GM19238 (cell line): ENCODE data around the gene PBRM1.

ENCODE experiments used
- DNase-seq: peaks from one replicate; pipeline ENCODE4 v3.0.0; 2011; ENCODE audit warnings: low spot score; ENCODE audit not compliant: insufficient read length

PBRM1 gene

DNA sequence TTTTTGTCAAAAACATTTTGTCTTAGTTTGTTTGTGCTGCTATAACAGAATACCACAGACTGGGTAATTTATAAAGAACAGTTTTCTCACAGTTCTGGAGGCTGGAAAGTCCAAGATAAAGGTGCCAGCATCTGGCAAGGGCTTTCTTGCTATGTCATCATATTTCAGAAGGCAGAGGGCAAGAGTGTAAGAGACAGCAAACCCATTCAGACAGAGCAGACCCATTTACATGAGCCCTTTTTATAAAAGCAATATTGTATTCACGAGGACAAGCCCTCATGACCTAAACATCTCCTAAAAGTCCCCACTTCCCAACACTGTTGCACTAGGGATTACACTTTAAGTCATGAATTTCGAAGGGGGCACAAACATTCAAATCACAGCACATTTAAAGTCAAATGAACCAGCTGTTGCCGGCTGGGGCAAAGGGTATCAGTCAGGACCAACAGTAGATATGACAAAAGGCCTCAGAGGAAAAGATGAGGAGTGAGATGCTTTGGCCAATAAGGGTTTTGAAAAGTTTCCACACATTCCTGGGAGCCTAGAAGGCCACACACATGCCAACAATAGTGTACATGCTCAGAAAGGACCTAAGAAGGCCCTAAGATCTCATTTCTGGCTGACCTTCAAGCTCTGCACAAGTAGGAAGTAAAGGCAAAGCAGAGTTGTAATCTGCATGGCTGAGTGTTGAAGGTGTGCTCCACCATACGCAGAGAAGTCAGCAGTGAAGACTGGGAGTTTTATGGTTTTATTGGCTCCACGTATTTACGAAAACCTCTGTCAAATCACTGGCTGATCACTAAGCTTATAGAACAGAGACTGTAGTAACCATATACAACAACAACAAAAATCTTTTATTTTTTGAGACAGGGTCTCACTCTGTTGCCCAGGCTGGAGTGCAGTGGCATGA, 111.4 kb downstream of the PBRM1 start:
- no peak for DNase-seq

DNA sequence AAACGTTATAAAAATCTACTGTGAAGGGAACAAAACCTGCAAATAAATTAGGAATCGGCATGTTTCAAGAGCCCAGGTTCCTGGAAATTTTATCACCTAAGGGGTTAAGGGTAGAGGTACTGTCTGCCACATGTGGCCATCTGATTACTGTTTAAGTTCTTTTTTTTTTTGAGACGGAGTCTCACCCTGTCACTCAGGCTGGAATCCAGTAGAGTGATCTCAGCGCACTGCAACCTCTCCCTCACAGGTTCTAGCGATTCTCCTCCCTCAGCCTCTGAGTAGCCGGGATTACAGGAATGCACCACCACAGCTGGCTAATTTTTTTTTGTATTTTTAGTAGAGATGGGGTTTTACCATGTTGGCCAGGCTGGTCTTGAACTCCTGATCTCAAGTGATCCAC, 113.5 kb downstream of the PBRM1 start:
- DNase-seq = no peak

DNA sequence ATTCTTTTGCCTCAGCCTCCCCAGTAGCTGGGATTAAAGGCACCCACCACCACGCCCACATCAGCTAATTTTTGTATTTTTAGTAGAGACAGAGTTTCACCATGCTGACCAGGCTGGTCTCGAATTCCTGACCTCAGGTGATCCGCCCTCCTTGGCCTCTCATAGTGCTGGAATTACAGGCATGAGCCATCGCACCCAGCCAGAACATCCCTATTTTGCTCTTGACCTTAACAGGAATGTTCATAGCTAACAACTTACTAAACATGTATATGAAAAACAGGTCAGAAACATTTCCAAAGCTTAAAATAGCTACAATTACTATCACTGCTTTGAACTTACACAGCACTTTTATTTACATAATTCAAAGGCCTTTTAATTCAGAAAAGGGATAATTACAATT, 115.6 kb downstream of the PBRM1 start:
- DNase-seq = no peak

DNA sequence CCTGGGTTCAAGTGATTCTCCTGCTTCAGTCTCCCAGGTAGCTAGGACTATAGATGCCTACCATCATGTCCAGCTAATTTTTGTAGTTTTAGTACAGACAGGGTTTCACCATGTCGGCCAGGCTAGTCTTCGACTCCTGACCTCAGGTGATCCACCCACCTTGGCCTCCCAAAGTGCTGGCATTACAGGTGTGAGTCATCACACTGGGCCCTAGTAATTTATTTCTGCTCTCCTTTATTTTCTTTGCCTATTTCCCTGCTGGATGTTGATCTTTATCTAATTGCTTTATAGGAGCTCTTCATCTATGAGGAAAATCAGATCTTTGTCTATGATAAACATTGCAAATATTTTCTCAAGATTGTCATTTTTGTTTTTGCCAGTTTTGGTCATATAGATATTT, 117.6 kb downstream of the PBRM1 start:
- no peak for DNase-seq

DNA sequence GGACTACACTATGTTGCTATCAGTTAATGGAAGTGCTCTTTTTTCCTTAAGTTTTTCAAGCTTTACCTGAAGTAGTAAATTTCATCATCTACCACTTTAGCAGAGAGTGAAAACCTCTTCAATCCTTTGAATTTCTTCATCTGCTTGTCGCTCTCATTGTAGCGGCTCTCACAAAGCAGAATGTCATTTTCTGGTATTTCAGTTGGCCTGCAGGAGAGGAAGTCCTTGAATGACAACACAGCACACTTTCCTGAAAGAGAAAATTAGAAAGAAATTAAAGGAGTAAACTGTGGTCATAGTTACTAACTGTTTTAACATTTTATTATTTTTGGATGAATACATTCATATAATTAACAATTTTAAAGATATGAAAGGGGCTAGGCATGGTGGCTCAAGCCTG, 121.7 kb downstream of the PBRM1 start:
- no peak for DNase-seq

DNA sequence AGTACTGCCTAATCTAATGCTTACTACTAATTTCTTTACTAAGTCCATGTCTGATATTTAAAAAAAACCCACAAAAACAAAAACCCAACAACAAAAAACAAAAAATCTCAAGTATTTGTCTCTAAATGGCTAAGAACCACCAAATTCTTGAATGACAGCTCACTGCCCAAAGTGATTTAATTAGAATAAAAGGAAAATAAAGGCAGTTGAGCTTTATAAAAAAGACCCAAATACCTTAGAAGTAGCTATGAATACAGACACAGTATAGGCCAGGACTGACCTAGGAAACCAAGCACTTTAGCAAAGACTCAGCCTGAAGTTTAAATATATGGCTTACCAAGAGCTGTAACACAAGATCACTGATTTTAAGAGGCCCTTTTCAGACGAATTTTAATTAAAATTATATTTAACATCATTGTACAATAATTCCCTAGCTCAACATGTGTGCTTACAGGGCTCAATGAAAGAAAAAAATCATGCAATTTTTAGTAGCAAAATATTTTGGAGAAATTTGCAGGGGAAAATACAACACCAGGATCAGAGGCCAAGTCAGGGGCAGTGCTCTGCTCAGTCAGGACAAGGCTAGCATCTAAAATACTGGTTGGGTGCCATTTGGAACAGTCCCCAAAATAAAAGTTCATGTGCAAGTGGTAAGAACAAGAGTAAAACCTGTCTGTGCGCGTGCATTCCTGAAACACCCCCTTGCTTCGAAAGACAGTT, 124.5 kb downstream of the PBRM1 start:
- no peak for DNase-seq

DNA sequence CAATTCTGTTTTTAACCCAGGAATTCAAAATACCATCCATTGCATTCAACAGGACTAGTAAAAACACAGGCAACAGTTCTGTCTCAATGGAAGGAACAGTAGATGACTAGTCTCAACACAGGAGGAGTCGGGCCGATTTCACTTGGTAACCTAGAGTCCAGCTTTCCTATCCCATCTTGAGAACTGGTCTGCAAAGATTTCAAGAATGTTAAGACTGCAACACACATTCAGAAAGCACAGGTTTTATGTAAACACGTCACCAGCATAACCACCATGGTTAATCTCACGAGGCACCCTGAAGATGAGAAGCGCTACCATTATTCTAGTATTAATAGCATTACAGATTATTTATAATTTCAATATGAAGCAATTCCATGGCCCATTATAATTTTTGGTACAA, 127.3 kb downstream of the PBRM1 start:
- no peak for DNase-seq

DNA sequence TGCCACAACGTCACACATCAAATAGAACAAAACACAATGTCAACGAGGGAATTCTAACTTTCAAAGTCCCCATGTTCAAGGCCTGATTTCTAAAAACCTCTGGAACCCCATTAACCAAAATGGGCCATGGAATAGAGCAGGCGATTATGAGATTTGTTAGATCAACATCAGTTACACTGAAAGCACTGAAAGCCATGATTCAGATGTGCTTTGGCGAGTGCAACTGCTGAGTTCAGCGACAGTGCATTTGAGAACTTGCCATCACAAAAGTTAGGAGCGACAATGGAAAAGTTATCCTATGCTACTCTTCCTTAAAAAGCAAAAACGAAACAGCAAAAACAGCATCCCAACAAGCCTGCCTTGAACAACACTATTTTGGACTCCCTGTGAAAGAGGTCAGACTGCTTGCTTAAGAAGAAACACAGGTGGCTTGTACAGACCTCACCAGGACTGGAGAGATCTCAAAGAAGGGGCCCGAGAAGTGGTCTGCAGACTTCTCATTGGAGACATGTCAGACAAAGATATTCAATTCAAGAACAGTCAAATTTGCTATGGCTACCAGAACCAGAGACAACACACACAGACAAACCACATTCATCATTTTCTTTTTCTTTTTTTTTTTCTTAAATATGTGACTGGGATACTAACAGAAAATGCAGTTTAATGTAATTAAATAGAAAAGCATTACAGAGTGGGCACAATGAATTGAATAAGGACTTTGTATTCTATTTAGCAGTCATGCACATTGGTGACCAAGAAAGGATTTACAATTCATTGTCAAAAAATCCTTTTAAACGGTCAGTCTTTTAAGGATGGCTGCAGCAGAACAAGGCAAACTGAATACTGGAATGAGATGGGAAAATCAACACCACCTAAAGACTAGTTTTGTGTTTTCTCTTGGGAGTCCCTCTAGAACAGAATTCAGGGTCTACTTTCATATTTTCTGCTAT, 128.4 kb downstream of the PBRM1 start:
- DNase-seq = no peak

DNA sequence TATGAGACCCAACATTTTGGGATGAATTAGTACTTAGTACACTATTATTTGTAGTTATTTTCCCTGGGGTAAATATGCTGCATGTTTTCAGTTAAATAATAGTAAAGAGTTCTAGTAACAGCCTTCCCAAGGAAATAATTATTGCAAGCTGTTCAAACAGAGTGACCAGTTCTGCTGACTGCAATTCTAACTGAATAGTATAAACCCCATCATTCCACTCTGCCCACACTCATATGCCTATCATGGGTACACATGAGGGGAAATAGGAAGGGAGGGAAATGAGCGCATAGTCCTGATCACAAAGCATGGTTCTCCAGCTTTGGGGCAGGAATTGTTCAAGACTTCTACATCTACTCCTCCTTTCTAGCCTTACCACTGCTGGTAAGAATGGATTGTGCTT, 130.7 kb downstream of the PBRM1 start:
- DNase-seq = no peak

DNA sequence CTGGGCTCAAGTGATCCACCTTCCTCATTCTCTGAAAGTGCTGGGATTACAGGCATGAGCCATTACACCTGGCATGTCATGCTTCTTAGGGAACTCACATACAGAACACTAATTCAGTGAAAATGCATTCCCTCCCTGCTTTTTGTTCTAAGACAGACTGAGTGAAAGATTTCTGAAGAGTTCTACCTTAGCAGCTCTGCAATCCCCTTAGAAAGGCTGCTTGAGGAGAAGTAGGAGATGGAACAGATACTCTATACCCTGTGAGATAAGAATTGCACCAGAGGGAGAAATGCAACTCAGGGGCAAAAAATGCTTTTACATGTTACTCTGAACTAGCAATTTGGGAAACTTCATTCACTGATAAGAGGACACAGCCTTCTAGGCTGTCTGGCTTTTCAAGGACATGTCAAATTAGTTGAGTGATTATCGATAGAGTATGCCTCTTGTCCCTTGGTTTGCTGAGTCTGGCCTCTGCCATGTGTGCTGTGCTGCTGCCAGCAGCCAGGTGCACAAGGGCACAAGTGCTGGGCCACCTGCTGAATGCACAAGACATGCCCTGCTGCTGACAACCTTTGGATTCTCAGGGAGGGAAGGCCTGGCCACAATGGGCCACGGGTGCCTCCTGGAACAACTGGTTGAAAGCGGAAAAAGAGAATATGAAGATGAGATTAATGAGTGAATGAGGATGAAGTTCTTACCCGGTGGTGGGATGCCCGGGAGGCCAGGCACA, 131.5 kb downstream of the PBRM1 start:
- DNase-seq = no peak

DNA sequence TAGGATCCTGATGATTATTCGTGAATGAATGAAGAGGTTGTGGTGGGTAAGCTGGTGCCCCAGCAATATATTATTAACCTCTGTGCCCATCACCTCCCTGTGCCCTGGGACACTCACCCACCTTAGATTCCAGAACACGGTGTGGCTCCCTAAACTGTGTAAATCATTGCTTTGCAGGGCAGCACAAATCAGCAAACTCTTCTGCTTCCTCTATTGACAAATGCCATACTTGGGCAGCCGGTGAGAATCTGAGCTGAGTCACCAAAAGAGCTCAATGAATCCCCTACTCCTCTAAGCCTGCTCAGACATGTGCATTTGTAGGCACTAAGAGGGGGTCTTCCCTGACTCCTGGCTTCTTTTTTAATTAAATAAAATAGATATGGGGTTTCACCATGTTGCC, 133.6 kb downstream of the PBRM1 start:
- DNase-seq = no peak

DNA sequence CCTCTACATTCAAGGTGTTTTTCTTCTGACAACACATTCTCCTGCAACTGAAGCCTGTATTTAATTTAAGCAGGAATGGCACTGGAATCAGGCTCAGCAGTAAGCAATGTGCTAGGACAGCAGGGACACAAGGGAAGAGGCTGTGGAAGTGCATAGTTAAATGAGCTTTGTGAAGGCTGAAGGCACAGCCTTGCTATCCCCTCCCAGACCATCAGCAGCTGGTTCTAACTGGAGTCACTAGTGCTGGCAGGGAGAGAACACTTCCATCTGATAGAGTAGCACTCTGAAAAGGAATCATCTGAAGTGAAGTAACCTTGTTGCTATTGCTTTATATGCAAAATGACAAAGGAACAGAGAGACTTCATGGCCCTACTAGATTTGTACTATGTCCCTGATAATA, 134.6 kb downstream of the PBRM1 start:
- no peak for DNase-seq

DNA sequence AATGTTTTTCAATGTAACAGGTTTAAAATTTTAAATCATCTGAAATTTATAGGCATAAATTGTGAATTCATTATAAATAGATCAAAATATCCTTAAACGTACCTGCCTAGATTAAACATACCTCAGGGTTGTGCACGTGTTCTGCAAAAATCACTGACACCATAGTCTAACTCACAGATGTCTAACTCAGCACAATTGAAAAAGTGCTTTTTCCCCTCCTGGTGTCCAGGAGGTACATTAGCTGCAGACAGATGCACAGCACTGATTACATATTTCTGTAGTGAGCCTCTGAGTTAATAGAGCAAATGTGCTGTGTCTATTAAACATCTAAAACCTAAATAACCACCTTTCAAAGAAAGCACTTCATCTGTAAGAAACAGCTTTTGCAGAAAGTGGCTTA, 138.6 kb downstream of the PBRM1 start:
- DNase-seq = no peak

DNA sequence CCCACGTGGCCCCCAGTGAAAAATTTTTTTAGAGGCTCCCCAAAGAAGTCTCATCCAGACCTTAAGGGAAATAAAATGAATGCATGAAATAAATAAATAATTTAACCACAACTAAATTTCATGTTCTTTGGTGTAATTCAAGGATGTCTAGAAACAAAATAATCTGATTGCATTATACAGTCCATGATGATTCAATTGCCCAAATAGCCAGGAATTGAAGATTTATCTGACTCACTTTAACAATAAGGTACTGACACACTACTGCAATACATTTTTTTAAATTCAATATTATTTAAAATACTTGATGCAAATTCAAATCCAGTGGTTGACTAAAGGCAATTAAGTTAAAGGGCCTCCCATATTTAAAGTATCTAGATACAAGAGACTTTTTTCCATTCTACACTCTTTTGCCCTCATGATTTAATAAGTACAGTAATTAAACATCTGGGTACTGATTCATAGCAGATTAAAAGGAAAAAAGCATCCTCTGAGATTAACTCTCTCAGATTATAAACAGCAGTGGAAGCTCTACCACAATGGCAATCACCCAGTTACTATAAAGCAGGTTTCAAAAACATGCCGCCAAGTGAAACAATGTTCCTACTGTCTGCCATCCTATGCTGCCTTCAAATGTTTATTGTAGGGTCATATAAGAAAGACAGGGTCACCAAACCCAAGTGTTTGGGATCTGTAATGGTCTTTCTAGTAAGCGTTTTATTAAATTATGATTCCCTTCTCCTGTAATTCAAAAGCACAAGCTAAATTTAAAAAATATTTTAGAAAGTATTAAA, 139.4 kb downstream of the PBRM1 start:
- DNase-seq = no peak

DNA sequence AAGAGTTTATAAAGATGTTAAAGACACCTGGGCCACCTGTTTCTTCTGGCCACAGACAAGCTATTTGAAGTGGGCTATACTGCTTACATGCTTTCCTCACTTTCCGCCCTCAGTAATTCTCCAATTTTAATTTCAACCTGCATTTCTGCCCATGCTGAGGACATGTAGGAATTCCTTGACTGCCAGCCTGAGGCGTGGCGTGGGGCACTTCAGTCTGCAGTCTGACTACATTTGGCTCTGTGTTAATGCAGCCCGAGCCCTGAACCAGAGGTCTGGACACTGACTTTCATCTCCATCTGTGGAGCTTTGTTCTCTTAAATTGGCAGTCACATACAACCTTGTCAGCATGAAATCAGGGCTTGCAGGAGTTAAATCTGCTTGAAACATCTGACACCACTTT, 140.8 kb downstream of the PBRM1 start:
- no peak for DNase-seq

DNA sequence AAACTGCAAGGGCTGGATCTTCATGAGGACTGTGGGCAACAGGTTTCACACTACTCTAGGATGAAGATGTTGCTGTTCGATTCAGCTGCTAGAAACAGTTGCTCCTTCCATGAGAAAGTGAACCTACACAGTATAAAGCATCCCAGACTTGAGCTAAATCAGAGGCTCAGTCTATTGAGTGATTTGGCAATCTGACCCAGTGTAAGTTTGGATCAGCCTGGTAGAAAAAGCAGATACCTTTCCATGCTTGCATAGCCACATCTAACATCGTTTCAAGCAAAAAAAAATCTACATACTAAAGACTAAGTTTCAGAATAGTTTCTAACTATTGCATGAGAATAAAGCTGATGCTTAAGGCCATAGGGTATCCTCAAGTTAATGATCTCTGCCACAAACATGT, 144.7 kb downstream of the PBRM1 start:
- DNase-seq = no peak

DNA sequence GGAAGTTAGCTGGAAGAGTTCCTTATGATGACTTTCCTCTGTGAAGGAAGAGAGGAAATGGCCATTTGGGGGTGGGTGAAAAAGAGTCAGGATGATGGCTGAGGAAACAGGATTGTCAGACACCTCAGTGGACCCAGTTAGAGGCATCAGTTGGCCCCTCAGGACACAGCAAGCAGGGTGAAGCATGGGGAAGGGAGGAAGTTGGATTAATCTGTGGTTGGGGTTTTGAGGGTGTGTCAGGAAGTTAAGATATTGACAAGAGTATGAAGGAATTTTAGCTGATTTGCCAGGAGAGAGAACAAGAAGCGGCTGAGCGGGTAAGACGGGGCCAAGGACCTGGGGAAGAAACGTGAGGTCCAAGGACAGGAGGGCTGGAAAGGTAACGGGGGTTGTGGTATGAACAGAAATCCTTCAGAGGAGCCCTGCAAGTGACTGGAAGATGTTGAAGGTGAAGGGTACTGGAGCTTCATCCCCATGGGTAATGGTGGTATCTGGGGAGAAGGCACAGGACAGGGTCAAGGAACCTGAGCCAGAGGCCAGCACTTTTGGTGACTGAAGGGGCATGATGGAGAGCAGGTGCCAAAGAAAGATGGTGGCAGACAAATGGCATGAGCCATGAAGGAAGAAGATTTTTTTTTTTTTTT, 146.6 kb downstream of the PBRM1 start:
- no peak for DNase-seq

DNA sequence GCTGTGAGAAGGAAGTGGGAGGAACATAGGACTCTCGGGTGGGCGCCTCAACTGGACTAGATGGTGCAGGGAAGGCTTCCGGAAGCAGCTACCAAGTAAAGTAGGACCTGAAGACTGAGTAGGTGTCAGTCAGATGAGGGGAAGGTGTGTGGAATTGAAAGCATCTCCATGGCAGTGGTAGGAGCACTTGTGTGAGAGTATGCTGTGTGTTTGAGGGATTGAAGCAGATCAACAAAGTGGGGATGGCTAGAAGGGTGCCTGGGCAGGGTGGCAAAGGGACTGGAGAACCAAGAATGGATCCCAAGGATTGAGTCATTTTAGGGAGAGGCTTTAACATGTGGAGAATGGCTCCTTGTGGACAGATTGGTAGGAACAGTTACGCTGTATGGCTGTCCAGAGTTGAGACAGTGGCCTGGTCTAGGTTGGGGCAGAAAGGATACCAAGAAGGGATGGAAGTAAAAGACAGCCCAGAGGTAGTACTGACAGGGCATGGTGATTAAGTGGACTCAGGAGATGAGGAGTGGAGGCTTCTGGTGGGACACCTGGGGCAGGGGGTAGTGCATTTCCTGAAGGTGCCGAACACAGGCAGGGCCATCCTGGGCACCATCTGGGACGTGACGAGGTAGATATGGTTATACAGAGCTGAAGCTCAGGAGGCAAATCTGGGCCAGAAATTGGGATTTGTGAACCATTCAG, 147.8 kb downstream of the PBRM1 start:
- no peak for DNase-seq

DNA sequence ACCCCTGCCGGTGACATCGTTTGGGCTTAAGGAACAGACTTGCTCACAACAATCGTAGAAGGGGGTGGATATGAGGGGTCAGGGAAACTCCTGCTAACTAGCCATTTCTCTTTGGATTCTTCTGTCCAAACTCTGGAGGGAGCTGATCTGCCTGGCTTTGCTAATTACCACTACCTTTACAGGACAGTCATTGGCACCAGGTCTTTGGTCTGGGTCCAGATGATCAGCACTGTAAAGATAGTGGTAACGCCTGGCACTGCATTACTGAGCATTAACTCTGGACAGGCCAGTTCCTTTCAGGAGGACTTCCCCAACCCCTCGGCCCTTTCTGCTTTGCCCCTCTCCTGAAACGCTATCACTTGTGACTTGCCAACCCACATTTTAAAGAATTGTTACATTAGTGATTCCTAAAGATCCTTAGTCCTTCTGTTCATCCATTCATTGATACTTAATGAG, 148.5 kb downstream of the PBRM1 start:
- no peak for DNase-seq
